GM23338 (cell line): ENCODE data around the gene PDCD4. TPM values are rescaled to one million over a fixed set of nuclear protein-coding genes. Genes with fewer than 3 reads are reported as not detected.

Source experiments
- ATAC-seq: fragments of 200-7000 bp; cut with Tn5 transposase; 3 replicates; pipeline ENCODE4 v1.9.1; 2020
- DNase-seq: peaks from one replicate; pipeline ENCODE4 v3.0.0-alpha.2; 2015; ENCODE audit warnings: low spot score
- H2AFZ ChIP-seq: fragments of 200-600 bp; sonication (generic); 2 replicates; pipeline ENCODE4 v1.8.0; 2016; ENCODE audit warnings: antibody characterized with exemption, mild to moderate bottlenecking, moderate library complexity
- H3F3A ChIP-seq: fragments of 200-600 bp; sonication (generic); replicated peaks from 2 replicates; pipeline ENCODE4 v1.8.0; 2017; ENCODE audit warnings: antibody characterized with exemption, mixed run types, low read depth
- H3K27ac ChIP-seq: fragments of 200-600 bp; sonication (generic); 2 replicates; pipeline ENCODE4 v1.6.1; 2016; ENCODE audit warnings: low read depth
- H3K27me3 ChIP-seq: fragments of 200-600 bp; sonication (generic); 2 replicates; pipeline ENCODE4 v1.8.0; 2016; ENCODE audit warnings: mild to moderate bottlenecking, mixed run types, moderate library complexity; ENCODE audit not compliant: insufficient read depth
- H3K36me3 ChIP-seq: fragments of 200-600 bp; sonication (generic); 2 replicates; pipeline ENCODE4 v1.8.0; 2016; ENCODE audit warnings: mild to moderate bottlenecking; ENCODE audit not compliant: insufficient read depth
- H3K4me1 ChIP-seq: fragments of 200-600 bp; sonication (generic); 2 replicates; pipeline ENCODE4 v1.8.0; 2016; ENCODE audit warnings: mild to moderate bottlenecking, moderate library complexity; ENCODE audit not compliant: insufficient read depth
- H3K4me2 ChIP-seq: fragments of 200-600 bp; sonication (generic); 2 replicates; pipeline ENCODE4 v1.7.1; 2017; ENCODE audit warnings: mixed run types
- H3K4me3 ChIP-seq: fragments of 200-600 bp; sonication (generic); 2 replicates; pipeline ENCODE4 v1.6.1; 2016; ENCODE audit warnings: mixed run types
- H3K79me2 ChIP-seq: fragments of 200-600 bp; sonication (generic); replicated peaks from 2 replicates; pipeline ENCODE4 v1.8.0; 2017; ENCODE audit warnings: mild to moderate bottlenecking; ENCODE audit not compliant: insufficient read depth
- H3K9me2 ChIP-seq: fragments of 200-600 bp; sonication (generic); 2 replicates; pipeline ENCODE4 v1.8.0; 2017; ENCODE audit not compliant: insufficient read depth
- H4K20me1 ChIP-seq: fragments of 200-600 bp; sonication (generic); replicated peaks from 2 replicates; pipeline ENCODE4 v1.8.0; 2017; ENCODE audit warnings: mild to moderate bottlenecking; ENCODE audit not compliant: insufficient read depth
- H3K27ac Mint-ChIP-seq: 2 replicates; pipeline ENCODE4 v1.8.0; 2020; ENCODE audit warnings: inconsistent platforms, mild to moderate bottlenecking, moderate library complexity, mixed read lengths
- H3K27me3 Mint-ChIP-seq: 3 replicates; pipeline ENCODE4 v1.8.0; 2022; ENCODE audit warnings: low read depth, mild to moderate bottlenecking, moderate library complexity, mixed read lengths, inconsistent platforms; ENCODE audit not compliant: insufficient read depth, poor library complexity
- H3K36me3 Mint-ChIP-seq: 3 replicates; pipeline ENCODE4 v1.8.0; 2021; ENCODE audit warnings: low read depth, mild to moderate bottlenecking, inconsistent platforms, moderate library complexity, mixed read lengths
- H3K4me1 Mint-ChIP-seq: 3 replicates; pipeline ENCODE4 v1.8.0; 2020; ENCODE audit warnings: mild to moderate bottlenecking, inconsistent platforms, mixed read lengths
- H3K4me3 Mint-ChIP-seq: 3 replicates; pipeline ENCODE4 v1.8.0; 2021; ENCODE audit warnings: moderate library complexity, mild to moderate bottlenecking, inconsistent platforms, mixed read lengths
- H3K9me3 Mint-ChIP-seq: 3 replicates; pipeline ENCODE4 v1.8.0; 2020; ENCODE audit warnings: moderate library complexity, mild to moderate bottlenecking, inconsistent platforms, mixed read lengths
- CREB1 ChIP-seq: fragments of 250-450 bp; sonication (Bioruptor Pico); IDR thresholded peaks from 2 replicates; pipeline ENCODE4 v1.5.0; 2020; ENCODE audit warnings: low read depth, mild to moderate bottlenecking, moderate library complexity
- EZH2 ChIP-seq: fragments of 200-600 bp; sonication (generic); IDR thresholded peaks from one replicate; pipeline ENCODE4 v1.8.0; 2017; ENCODE audit warnings: antibody characterized with exemption, mild to moderate bottlenecking, low read depth; ENCODE audit not compliant: unreplicated experiment
- EZH2phosphoT487 ChIP-seq: fragments of 200-600 bp; sonication (generic); IDR thresholded peaks from one replicate; pipeline ENCODE4 v1.8.1; 2018; ENCODE audit warnings: antibody characterized with exemption; ENCODE audit not compliant: unreplicated experiment
- JUNB ChIP-seq: IDR thresholded peaks from one replicate; pipeline ENCODE4 v1.6.1; 2016; ENCODE audit warnings: antibody characterized with exemption; ENCODE audit not compliant: unreplicated experiment
- NANOG ChIP-seq: IDR thresholded peaks from 2 replicates; pipeline ENCODE4 v1.6.1; 2016; ENCODE audit warnings: antibody characterized with exemption, borderline replicate concordance
- POLR2AphosphoS5 ChIP-seq: IDR thresholded peaks from 2 replicates; pipeline ENCODE4 v1.6.1; 2016; ENCODE audit warnings: antibody characterized with exemption, low read depth
- STAT1 ChIP-seq: IDR thresholded peaks from one replicate; pipeline ENCODE4 v1.6.1; 2016; ENCODE audit warnings: antibody characterized with exemption; ENCODE audit not compliant: unreplicated experiment
- ZNF114 ChIP-seq: fragments of 250-450 bp; sonication (Bioruptor Pico); IDR thresholded peaks from 2 replicates; pipeline ENCODE4 v1.5.0; 2020; ENCODE audit warnings: mild to moderate bottlenecking, moderate library complexity
- ZNF331 ChIP-seq: fragments of 250-450 bp; sonication (Bioruptor Pico); IDR thresholded peaks from 2 replicates; pipeline ENCODE4 v1.5.0; 2020; ENCODE audit warnings: low read depth, mild to moderate bottlenecking, moderate library complexity
- ZNF462 ChIP-seq: fragments of 250-450 bp; sonication (Bioruptor Pico); IDR thresholded peaks from 2 replicates; pipeline ENCODE4 v1.5.0; 2020; ENCODE audit warnings: mild to moderate bottlenecking, moderate library complexity
- polyA plus RNA-seq: library from polyadenylated mRNA; unstranded; fragments of >200 nt; fragmentation: Nextera tagmentation; extraction: Ambion mirVana; gene quantifications from 2 replicates; pipeline ENCODE4 v1.2.1, GENCODE V29; 2016
- total RNA-seq: library from RNA; depleted of rRNA; stranded (reverse); fragments of >200 nt; shearing (Covaris generic); gene quantifications from 2 replicates; pipeline ENCODE4 v1.2.3, GENCODE V29; 2014
- TF ChIP-seq, protein P1 (sequence below): IDR thresholded peaks from 2 replicates; pipeline ENCODE4 v1.6.1; 2016; ENCODE audit warnings: antibody characterized with exemption
- TF ChIP-seq, protein P2 (sequence below), 2 experiments: fragments of 200-600 bp in 1 of 2; sonication (generic) in 1 of 2; conservative IDR thresholded peaks; 2 replicates each; pipeline versions ENCODE4 v1.5.1 to v1.6.1; 2016 to 2017; ENCODE audit warnings: antibody characterized with exemption in 2 of 2, low read depth in 2 of 2, mild to moderate bottlenecking in 2 of 2, moderate library complexity in 1 of 2

Gene PDCD4
- total and polyA plus RNA-seq, 2 experiments from 2014 or later: 10.1 to 18.0 TPM

DNA sequence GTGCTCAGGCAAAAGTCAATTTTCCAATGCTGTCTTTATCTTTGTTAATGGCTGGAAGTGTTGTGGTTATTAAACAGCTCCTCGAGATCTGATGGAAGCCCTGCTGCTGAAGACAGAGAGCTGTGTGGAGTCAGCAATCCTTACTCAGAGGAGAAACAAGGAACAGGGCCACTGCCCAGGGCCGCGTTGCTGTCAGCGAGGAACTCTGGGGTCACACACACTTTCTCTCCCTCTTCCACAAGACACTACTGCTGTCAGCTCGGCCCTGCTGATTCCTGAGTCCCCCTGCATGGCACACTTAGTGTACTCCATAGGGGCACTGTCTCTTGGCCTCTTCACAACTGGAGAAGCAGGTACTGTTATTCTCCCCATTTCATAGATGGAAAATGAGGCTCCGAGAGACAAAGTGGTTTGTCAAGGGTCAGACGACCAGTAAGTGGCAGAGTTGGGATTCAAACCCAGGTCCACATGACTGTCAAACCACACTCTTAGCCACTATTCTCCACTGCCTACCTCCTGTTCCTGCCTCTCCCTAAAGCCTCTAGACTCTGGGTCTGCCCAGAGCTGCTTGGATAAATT is 29.3 kb upstream of the PDCD4 start:
- Histone ChIP-seq H3K9me2 (no peaks in the 10 kb centered on the region; the same call in 1 of the 2 replicates), H3F3A (no peaks in the 10 kb centered on the region), H3K36me3 (no peaks in the 10 kb centered on the region), H2AFZ (no peak overlapping the region), H4K20me1 (no peaks in the 10 kb centered on the region), H3K4me1 (0 out of 2 replicates have a peak, but pooled peaks cover 3% of the 10 kb centered on the region), H3K79me2 (no peaks in the 10 kb centered on the region), H3K4me3 (no peak overlapping the region), H3K27me3 (no peaks in the 10 kb centered on the region), H3K27ac (no peak overlapping the region), H3K4me2 (no peak overlapping the region)
- Mint-ChIP-seq H3K4me3 (no peak overlapping the region), H3K27me3 (no peaks in the 10 kb centered on the region), H3K4me1 (peaks cover 12% of the 10 kb centered on the region), H3K27ac (no peak overlapping the region), H3K36me3 (no peaks in the 10 kb centered on the region), H3K9me3 (no peaks in the 10 kb centered on the region; the same call in 2 of the 3 replicates)
- ATAC-seq (no peak), DNase-seq (no peak)
- TF ChIP-seq POLR2AphosphoS5: no peak
- no peak for TF ChIP-seq CREB1 (CRISPR knock-in tag)

DNA sequence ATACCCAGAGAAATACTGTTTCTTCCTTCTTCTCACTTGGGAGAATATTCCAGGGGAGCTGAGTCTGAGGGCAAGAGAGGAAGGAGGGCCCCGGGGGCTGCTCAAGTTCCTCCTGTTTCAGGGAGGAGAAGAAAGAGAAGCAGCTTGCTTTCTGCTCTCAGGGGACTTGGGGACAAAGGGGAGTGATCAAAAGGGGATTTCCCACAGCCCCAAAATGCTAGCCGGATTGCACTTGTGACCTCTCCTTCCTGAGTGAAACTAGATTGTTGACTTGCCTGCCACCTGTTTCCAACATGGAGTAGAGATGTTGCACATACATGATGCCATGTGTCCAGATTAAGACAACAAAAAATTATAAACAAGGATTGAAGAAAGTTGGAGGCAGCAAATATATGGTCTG is 28.7 kb upstream of the PDCD4 start:
- H3K4me1 Mint-ChIP-seq: peaks cover 12% of the 10 kb centered on the region
- Histone ChIP-seq H3K27ac (no peak overlapping the region), H3K4me2 (no peak overlapping the region), H3K4me3 (no peak overlapping the region), H3F3A (no peaks in the 10 kb centered on the region), H3K4me1 (0 out of 2 replicates have a peak, but pooled peaks cover 3% of the 10 kb centered on the region), H2AFZ (no peak overlapping the region), H3K9me2 (no peaks in the 10 kb centered on the region; the same call in 1 of the 2 replicates), H3K27me3 (no peaks in the 10 kb centered on the region), H4K20me1 (no peaks in the 10 kb centered on the region), H3K79me2 (no peaks in the 10 kb centered on the region), H3K36me3 (no peaks in the 10 kb centered on the region)
- DNase-seq (no peak), ATAC-seq (no peak)
- H3K9me3 Mint-ChIP-seq: no peaks in the 10 kb centered on the region; the same call in 2 of the 3 replicates
- no peaks in the 10 kb centered on the region for H3K36me3 Mint-ChIP-seq
- H3K27ac Mint-ChIP-seq: no peak overlapping the region
- H3K27me3 Mint-ChIP-seq: no peaks in the 10 kb centered on the region
- no peak overlapping the region for H3K4me3 Mint-ChIP-seq
- TF ChIP-seq, protein P1, sequence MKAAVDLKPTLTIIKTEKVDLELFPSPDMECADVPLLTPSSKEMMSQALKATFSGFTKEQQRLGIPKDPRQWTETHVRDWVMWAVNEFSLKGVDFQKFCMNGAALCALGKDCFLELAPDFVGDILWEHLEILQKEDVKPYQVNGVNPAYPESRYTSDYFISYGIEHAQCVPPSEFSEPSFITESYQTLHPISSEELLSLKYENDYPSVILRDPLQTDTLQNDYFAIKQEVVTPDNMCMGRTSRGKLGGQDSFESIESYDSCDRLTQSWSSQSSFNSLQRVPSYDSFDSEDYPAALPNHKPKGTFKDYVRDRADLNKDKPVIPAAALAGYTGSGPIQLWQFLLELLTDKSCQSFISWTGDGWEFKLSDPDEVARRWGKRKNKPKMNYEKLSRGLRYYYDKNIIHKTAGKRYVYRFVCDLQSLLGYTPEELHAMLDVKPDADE: no peak
- no peak for TF ChIP-seq EZH2phosphoT487
- no peak for TF ChIP-seq CREB1 (CRISPR knock-in tag)
- no peak for TF ChIP-seq EZH2
- TF ChIP-seq NANOG: no peak
- TF ChIP-seq, protein P2, sequence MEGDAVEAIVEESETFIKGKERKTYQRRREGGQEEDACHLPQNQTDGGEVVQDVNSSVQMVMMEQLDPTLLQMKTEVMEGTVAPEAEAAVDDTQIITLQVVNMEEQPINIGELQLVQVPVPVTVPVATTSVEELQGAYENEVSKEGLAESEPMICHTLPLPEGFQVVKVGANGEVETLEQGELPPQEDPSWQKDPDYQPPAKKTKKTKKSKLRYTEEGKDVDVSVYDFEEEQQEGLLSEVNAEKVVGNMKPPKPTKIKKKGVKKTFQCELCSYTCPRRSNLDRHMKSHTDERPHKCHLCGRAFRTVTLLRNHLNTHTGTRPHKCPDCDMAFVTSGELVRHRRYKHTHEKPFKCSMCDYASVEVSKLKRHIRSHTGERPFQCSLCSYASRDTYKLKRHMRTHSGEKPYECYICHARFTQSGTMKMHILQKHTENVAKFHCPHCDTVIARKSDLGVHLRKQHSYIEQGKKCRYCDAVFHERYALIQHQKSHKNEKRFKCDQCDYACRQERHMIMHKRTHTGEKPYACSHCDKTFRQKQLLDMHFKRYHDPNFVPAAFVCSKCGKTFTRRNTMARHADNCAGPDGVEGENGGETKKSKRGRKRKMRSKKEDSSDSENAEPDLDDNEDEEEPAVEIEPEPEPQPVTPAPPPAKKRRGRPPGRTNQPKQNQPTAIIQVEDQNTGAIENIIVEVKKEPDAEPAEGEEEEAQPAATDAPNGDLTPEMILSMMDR (conservative IDR thresholded peaks at IDR 0.05; ENCODE audit: low read depth in 2 of 2): no peak
- no peak for TF ChIP-seq ZNF114
- no peak for TF ChIP-seq ZNF331 (CRISPR knock-in tag)
- TF ChIP-seq POLR2AphosphoS5: no peak
- TF ChIP-seq ZNF462 (CRISPR knock-in tag): no peak
- no peak for TF ChIP-seq STAT1
- TF ChIP-seq JUNB: no peak
